Choroid plexus epithelial cell (primary cell): ENCODE results near the gene RAB13.

Source experiments
- DNase-seq: peaks from one replicate; pipeline ENCODE4 v3.0.0-alpha.2; 2010; ENCODE audit warnings: low read depth
- H3K4me3 ChIP-seq: 2 replicates; pipeline ENCODE4 v1.5.1; 2011; ENCODE audit warnings: low read depth, mild to moderate bottlenecking, control low read depth, low read length, moderate library complexity
- CTCF ChIP-seq: conservative IDR thresholded peaks from 2 replicates; pipeline ENCODE4 v1.5.1; 2011; ENCODE audit warnings: low read depth, mild to moderate bottlenecking, control low read depth, inconsistent platforms, low read length, moderate library complexity

RAB13 gene

DNA sequence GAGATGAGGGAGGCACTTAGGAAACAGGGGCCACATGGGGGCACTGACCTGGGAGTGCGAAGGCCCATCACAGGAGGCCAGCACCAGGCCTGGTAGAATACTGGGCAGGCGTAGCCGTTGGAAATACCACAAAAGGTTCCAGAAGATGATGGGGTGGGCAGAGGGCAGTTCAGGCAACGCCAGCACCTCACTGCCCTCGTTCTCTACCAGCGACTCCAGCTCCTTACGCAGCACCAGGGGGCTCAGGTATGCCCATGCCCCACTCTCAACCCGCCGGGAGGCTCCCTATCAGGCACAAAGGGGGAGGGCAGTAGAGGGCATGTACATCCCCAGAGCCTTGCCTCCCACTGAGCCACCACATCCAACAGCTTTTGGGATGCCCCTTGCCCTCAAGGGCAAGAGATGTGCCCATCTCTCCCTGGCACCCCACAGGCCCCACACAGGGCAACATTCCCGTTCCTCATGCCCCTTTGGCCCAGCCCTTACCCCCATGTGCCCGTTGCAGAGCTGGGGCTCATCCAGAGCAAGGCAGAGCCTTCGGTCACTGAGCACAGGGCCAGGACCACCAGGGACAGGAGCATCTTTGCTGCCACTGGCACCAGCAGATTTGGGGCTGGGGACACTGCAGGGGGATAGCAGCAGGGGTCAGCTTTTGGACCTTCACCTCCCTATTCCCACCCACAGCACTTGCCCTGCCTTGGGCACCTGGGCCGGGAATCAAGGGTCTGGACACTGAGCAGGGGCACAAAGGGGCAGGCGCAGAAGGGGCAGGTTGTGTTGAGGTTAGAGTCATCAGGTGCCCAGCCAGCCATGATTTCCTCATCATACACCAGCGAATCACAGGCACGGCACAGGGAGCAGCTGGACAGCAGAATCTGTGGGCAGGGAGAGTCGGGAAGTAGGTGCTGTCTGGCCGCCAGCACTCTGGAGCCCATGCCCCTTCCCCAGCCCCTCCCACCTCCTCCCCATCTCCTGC lies 53.7 kb downstream of the RAB13 start:
- no peak for DNase-seq
- TF ChIP-seq CTCF, result no peak
- H3K4me3 ChIP-seq, result no peak overlapping the region
